Measurements from ENCODE around the gene LETMD1.

GRCh38 chr12:51033048-51033447 lies 15.1 kb upstream of the LETMD1 start:
- no peak for TF ChIP-seq REST (tag by site-specific recombination; IDR thresholded peaks at IDR 0.05)
- no peak for TF ChIP-seq CTCF (tag by site-specific recombination; IDR thresholded peaks at IDR 0.05)
- TF ChIP-seq ZNF121 (tag by site-specific recombination; IDR thresholded peaks at IDR 0.05) = no peak
- TF ChIP-seq ZBTB21 (tag by site-specific recombination; IDR thresholded peaks at IDR 0.05) = no peak
- TF ChIP-seq ZNF335 (tag by site-specific recombination; conservative IDR thresholded peaks at IDR 0.05) = no peak
- TF ChIP-seq ELK4 (IDR thresholded peaks at IDR 0.05; ENCODE audit: borderline replicate concordance, low read depth, low read length) = no peak
- TF ChIP-seq TCF7L2 (IDR thresholded peaks at IDR 0.05; ENCODE audit: borderline replicate concordance, low read depth, low read length) = no peak
- no peak for TF ChIP-seq ZFP3 (tag by site-specific recombination; IDR thresholded peaks at IDR 0.05; ENCODE audit: low read depth)
- no peak for TF ChIP-seq ZBTB8A (tag by site-specific recombination; IDR thresholded peaks at IDR 0.05)
- TF ChIP-seq ZNF274 (IDR thresholded peaks at IDR 0.05; ENCODE audit: low read length) = no peak
- no peak for TF ChIP-seq ZNF274 (tag by site-specific recombination; IDR thresholded peaks at IDR 0.05; ENCODE audit: borderline replicate concordance)
- TF ChIP-seq ZNF777 (tag by site-specific recombination; IDR thresholded peaks at IDR 0.05; ENCODE audit: borderline replicate concordance) = no peak
- TF ChIP-seq PATZ1 (tag by site-specific recombination; IDR thresholded peaks at IDR 0.05) = no peak
- TF ChIP-seq ZNF514 (tag by site-specific recombination; IDR thresholded peaks at IDR 0.05) = no peak

All from HEK293 (cell line).